Measurements from ENCODE around the gene LINGO4. TPM values are rescaled to one million over a fixed set of nuclear protein-coding genes. Genes with fewer than 3 reads are reported as not detected.

The LINGO4 gene
- total and polyA plus RNA-seq, 10 of the 15 experiments (the other 5 are each of a cell fraction or from before 2014, with no cell fraction given) = not detected

- peaks cover 5 to 19% of the 10 kb centered on the region in 2 experiments; a peak in 3 of 4 replicates for H3K36me3 ChIP-seq (ENCODE audit: control insufficient read depth in 2 of 2, insufficient read depth in 2 of 2, low read length in 1 of 2)
- BruUV-seq (replicated peaks) = no TSS peak
- H3K9me3 ChIP-seq (replicated peaks; ENCODE audit: control insufficient read depth, insufficient read depth, low read length) = no peaks in the 10 kb centered on the region
- ChIA-PET SMC1A (ENCODE audit: uncharacterized antibody, unreplicated experiment) (interaction anchor here (0.6 to 1.7 kb wide), 2 partner anchors 80 to 580 kb away, joined by 3 read pairs; partner anchors contain the start of gene TMOD4), CTCF (interaction anchor here (1.3 kb wide), 1 partner anchor 13 kb away, joined by 3 read pairs; no protein-coding TSS in a partner anchor), RAD21 (ENCODE audit: unreplicated experiment) (no interaction called here), POLR2A (no interaction called here)
- in situ Hi-C loops (cut with MboI) (no loop called here), intact Hi-C loops (cut with micrococcal nuclease; ENCODE audit: unreplicated experiment) (no loop called here)
- H2AFZ ChIP-seq (ENCODE audit: control insufficient read depth, low read depth, low read length) = no peak overlapping the region
- H3K27me3 ChIP-seq (replicated peaks in 1 of 2; ENCODE audit: control insufficient read depth in 2 of 2, insufficient read depth in 2 of 2, low read length in 1 of 2) = no peaks in the 10 kb centered on the region
- H3K4me3 ChIP-seq = no peak overlapping the region
- no peak for TF ChIP-seq BCL11A (IDR thresholded peaks at IDR 0.05; ENCODE audit: low read depth, low read length)
- no peak for TF ChIP-seq REST (IDR thresholded peaks at IDR 0.05; ENCODE audit: low read depth, low read length)
- ATAC-seq (no peak), FAIRE-seq (no peak), DNase-seq (ENCODE audit: low read depth, low spot score) (no peak)
- no peaks in the 10 kb centered on the region for H3K79me2 ChIP-seq (ENCODE audit: control insufficient read depth, insufficient read depth, low read length)
- WGBS (ENCODE audit: insufficient coverage, insufficient replicate concordance, low lambda C conversion rate, missing lambda C conversion rate) = 91% methylated on average over 1 of the region's 1 CpG
- no peaks in the 10 kb centered on the region for H4K20me1 ChIP-seq (ENCODE audit: control insufficient read depth, insufficient read depth)
- H3K4me2 ChIP-seq (ENCODE audit: control insufficient read depth, insufficient read depth) = no peak overlapping the region
- H3K9ac ChIP-seq (ENCODE audit: control insufficient read depth, insufficient read depth, low read length) = no peak overlapping the region
- no peak overlapping the region for H3K27ac ChIP-seq (ENCODE audit: control insufficient read depth, insufficient read depth)
- no peaks in the 10 kb centered on the region for H3K4me1 ChIP-seq (ENCODE audit: control insufficient read depth, insufficient read depth, low read length)
Measured at GRCh38 chr1:151756291-151756690, 48.9 kb downstream of the LINGO4 start.

Small RNAs within 50 kb of the gene (small RNA-seq; reads per million reads assigned to genes)
- gene RF00019 = not detected

Other genes starting within 250 kb of the LINGO4 start
Only the 7 nearest of the 11 such genes appear.
- gene CELF3, start 88.6 kb downstream of the LINGO4 start, total RNA-seq (2014; rRNA removed) = not detected in 2 replicates
- gene CELF3, start 88.6 kb downstream of the LINGO4 start, total RNA-seq (2014; rRNA removed; fragmentation: Illumina TruSeq; extraction: Trizol) = not detected in 2 replicates
- not detected in 2 replicates for gene CELF3, start 88.6 kb downstream of the LINGO4 start, total RNA-seq (2021)
- not detected in 2 replicates for gene CELF3, start 88.6 kb downstream of the LINGO4 start, polyA plus RNA-seq (2011; rRNA removed)
- gene CELF3, start 88.6 kb downstream of the LINGO4 start, polyA plus RNA-seq (2014; fragmentation: Illumina TruSeq; extraction: Trizol) = not detected in 2 replicates
- gene CELF3, start 88.6 kb downstream of the LINGO4 start, polyA plus RNA-seq (2014; fragmentation: Nextera tagmentation; extraction: Ambion mirVana) = not detected
- not detected in 2 replicates for gene CELF3, start 88.6 kb downstream of the LINGO4 start, polyA plus RNA-seq (2014; rRNA removed)
- under 1 TPM in 1 of 2 experiments, not detected in 1; 0.09 TPM for gene CELF3, start 88.6 kb downstream of the LINGO4 start, polyA plus RNA-seq (2016; fragmentation: Nextera tagmentation; extraction: Ambion mirVana)
- gene RIIAD1, start 83.9 kb downstream of the LINGO4 start, total RNA-seq (2014; rRNA removed) = not detected in 2 replicates
- gene RIIAD1, start 83.9 kb downstream of the LINGO4 start, total RNA-seq (2014; rRNA removed; fragmentation: Illumina TruSeq; extraction: Trizol) = not detected in 2 replicates
- not detected in 2 replicates for gene RIIAD1, start 83.9 kb downstream of the LINGO4 start, total RNA-seq (2021)
- gene RIIAD1, start 83.9 kb downstream of the LINGO4 start, polyA plus RNA-seq (2011; rRNA removed) = not detected in 2 replicates
- gene RIIAD1, start 83.9 kb downstream of the LINGO4 start, polyA plus RNA-seq (2014; fragmentation: Illumina TruSeq; extraction: Trizol) = not detected in 2 replicates
- not detected for gene RIIAD1, start 83.9 kb downstream of the LINGO4 start, polyA plus RNA-seq (2014; fragmentation: Nextera tagmentation; extraction: Ambion mirVana)
- gene RIIAD1, start 83.9 kb downstream of the LINGO4 start, polyA plus RNA-seq (2014; rRNA removed) = not detected in 2 replicates
- gene RIIAD1, start 83.9 kb downstream of the LINGO4 start, polyA plus RNA-seq (2016; fragmentation: Nextera tagmentation; extraction: Ambion mirVana) = not detected
- 109 and 139 TPM in 2 replicates for gene MRPL9, start 41.9 kb downstream of the LINGO4 start, total RNA-seq (2014; rRNA removed)
- gene MRPL9, start 41.9 kb downstream of the LINGO4 start, total RNA-seq (2014; rRNA removed; fragmentation: Illumina TruSeq; extraction: Trizol) = 107 and 116 TPM in 2 replicates
- gene MRPL9, start 41.9 kb downstream of the LINGO4 start, total RNA-seq (2021) = 89.5 and 103 TPM in 2 replicates
- 124 and 147 TPM in 2 replicates for gene MRPL9, start 41.9 kb downstream of the LINGO4 start, polyA plus RNA-seq (2011; rRNA removed)
- gene MRPL9, start 41.9 kb downstream of the LINGO4 start, polyA plus RNA-seq (2014; fragmentation: Illumina TruSeq; extraction: Trizol) = 103 and 111 TPM in 2 replicates
- gene MRPL9, start 41.9 kb downstream of the LINGO4 start, polyA plus RNA-seq (2014; fragmentation: Nextera tagmentation; extraction: Ambion mirVana) = 10 to 100 TPM; 35.7 to 66.7 TPM
- gene MRPL9, start 41.9 kb downstream of the LINGO4 start, polyA plus RNA-seq (2014; rRNA removed) = 87.2 and 91.7 TPM in 2 replicates
- 100 to 1,000 TPM; 133 to 161 TPM for gene MRPL9, start 41.9 kb downstream of the LINGO4 start, polyA plus RNA-seq (2016; fragmentation: Nextera tagmentation; extraction: Ambion mirVana)
- gene TDRKH, start 14.9 kb downstream of the LINGO4 start, total RNA-seq (2014; rRNA removed) = 2.4 and 4.3 TPM in 2 replicates
- gene TDRKH, start 14.9 kb downstream of the LINGO4 start, total RNA-seq (2014; rRNA removed; fragmentation: Illumina TruSeq; extraction: Trizol) = 2.9 and 3.5 TPM in 2 replicates
- 3.6 and 5.1 TPM in 2 replicates for gene TDRKH, start 14.9 kb downstream of the LINGO4 start, total RNA-seq (2021)
- 1.5 and 1.8 TPM in 2 replicates for gene TDRKH, start 14.9 kb downstream of the LINGO4 start, polyA plus RNA-seq (2011; rRNA removed)
- gene TDRKH, start 14.9 kb downstream of the LINGO4 start, polyA plus RNA-seq (2014; fragmentation: Illumina TruSeq; extraction: Trizol) = 3.9 and 4.3 TPM in 2 replicates
- gene TDRKH, start 14.9 kb downstream of the LINGO4 start, polyA plus RNA-seq (2014; fragmentation: Nextera tagmentation; extraction: Ambion mirVana) = 1 to 10 TPM; 1.3 to 1.6 TPM
- gene TDRKH, start 14.9 kb downstream of the LINGO4 start, polyA plus RNA-seq (2014; rRNA removed) = 2.8 and 3.0 TPM in 2 replicates
- 1 to 10 TPM; 8.3 to 8.4 TPM for gene TDRKH, start 14.9 kb downstream of the LINGO4 start, polyA plus RNA-seq (2016; fragmentation: Nextera tagmentation; extraction: Ambion mirVana)
- gene RORC, start 26.4 kb upstream of the LINGO4 start, total RNA-seq (2014; rRNA removed) = not detected in 2 replicates
- not detected in 2 replicates for gene RORC, start 26.4 kb upstream of the LINGO4 start, total RNA-seq (2014; rRNA removed; fragmentation: Illumina TruSeq; extraction: Trizol)
- 0.05 TPM in 1 of 2 replicates, not detected in the other for gene RORC, start 26.4 kb upstream of the LINGO4 start, total RNA-seq (2021)
- not detected in 2 replicates for gene RORC, start 26.4 kb upstream of the LINGO4 start, polyA plus RNA-seq (2011; rRNA removed)
- not detected in 2 replicates for gene RORC, start 26.4 kb upstream of the LINGO4 start, polyA plus RNA-seq (2014; fragmentation: Illumina TruSeq; extraction: Trizol)
- not detected for gene RORC, start 26.4 kb upstream of the LINGO4 start, polyA plus RNA-seq (2014; fragmentation: Nextera tagmentation; extraction: Ambion mirVana)
- not detected in 2 replicates for gene RORC, start 26.4 kb upstream of the LINGO4 start, polyA plus RNA-seq (2014; rRNA removed)
- not detected for gene RORC, start 26.4 kb upstream of the LINGO4 start, polyA plus RNA-seq (2016; fragmentation: Nextera tagmentation; extraction: Ambion mirVana)
- gene C2CD4D, start 34.4 kb upstream of the LINGO4 start, total RNA-seq (2014; rRNA removed) = 0.11 TPM in 1 of 2 replicates, not detected in the other
- not detected in 2 replicates for gene C2CD4D, start 34.4 kb upstream of the LINGO4 start, total RNA-seq (2014; rRNA removed; fragmentation: Illumina TruSeq; extraction: Trizol)
- 0.51 and 0.67 TPM in 2 replicates for gene C2CD4D, start 34.4 kb upstream of the LINGO4 start, total RNA-seq (2021)
- gene C2CD4D, start 34.4 kb upstream of the LINGO4 start, polyA plus RNA-seq (2011; rRNA removed) = 0.04 and 0.16 TPM in 2 replicates
- gene C2CD4D, start 34.4 kb upstream of the LINGO4 start, polyA plus RNA-seq (2014; fragmentation: Illumina TruSeq; extraction: Trizol) = not detected in 2 replicates
- gene C2CD4D, start 34.4 kb upstream of the LINGO4 start, polyA plus RNA-seq (2014; fragmentation: Nextera tagmentation; extraction: Ambion mirVana) = under 1 TPM in 1 of 2 experiments, not detected in 1; 0.03 TPM
- 0.09 and 0.51 TPM in 2 replicates for gene C2CD4D, start 34.4 kb upstream of the LINGO4 start, polyA plus RNA-seq (2014; rRNA removed)
- gene C2CD4D, start 34.4 kb upstream of the LINGO4 start, polyA plus RNA-seq (2016; fragmentation: Nextera tagmentation; extraction: Ambion mirVana) = under 1 TPM; 0.09 to 0.27 TPM
- not detected in 2 replicates for gene THEM5, start 48.3 kb upstream of the LINGO4 start, total RNA-seq (2014; rRNA removed)
- gene THEM5, start 48.3 kb upstream of the LINGO4 start, total RNA-seq (2014; rRNA removed; fragmentation: Illumina TruSeq; extraction: Trizol) = not detected in 2 replicates
- gene THEM5, start 48.3 kb upstream of the LINGO4 start, total RNA-seq (2021) = not detected in 2 replicates
- gene THEM5, start 48.3 kb upstream of the LINGO4 start, polyA plus RNA-seq (2011; rRNA removed) = not detected in 2 replicates
- gene THEM5, start 48.3 kb upstream of the LINGO4 start, polyA plus RNA-seq (2014; fragmentation: Illumina TruSeq; extraction: Trizol) = not detected in 2 replicates
- not detected for gene THEM5, start 48.3 kb upstream of the LINGO4 start, polyA plus RNA-seq (2014; fragmentation: Nextera tagmentation; extraction: Ambion mirVana)
- gene THEM5, start 48.3 kb upstream of the LINGO4 start, polyA plus RNA-seq (2014; rRNA removed) = not detected in 2 replicates
- under 1 TPM in 1 of 2 experiments, not detected in 1; 0.16 TPM for gene THEM5, start 48.3 kb upstream of the LINGO4 start, polyA plus RNA-seq (2016; fragmentation: Nextera tagmentation; extraction: Ambion mirVana)

Data from GM12878 (cell line).